VCaP (cell line): ENCODE results near the gene GALE.

ENCODE experiments used
- H3K27ac ChIP-seq: fragments of 450-650 bp; 2 replicates; pipeline ENCODE4 v1.5.1; 2017
- TF ChIP-seq, protein P1 (sequence below): fragments of 450-650 bp; conservative IDR thresholded peaks from 2 replicates; pipeline ENCODE4 v1.5.1; 2017; ENCODE audit warnings: mild to moderate bottlenecking, moderate library complexity

The GALE gene

DNA sequence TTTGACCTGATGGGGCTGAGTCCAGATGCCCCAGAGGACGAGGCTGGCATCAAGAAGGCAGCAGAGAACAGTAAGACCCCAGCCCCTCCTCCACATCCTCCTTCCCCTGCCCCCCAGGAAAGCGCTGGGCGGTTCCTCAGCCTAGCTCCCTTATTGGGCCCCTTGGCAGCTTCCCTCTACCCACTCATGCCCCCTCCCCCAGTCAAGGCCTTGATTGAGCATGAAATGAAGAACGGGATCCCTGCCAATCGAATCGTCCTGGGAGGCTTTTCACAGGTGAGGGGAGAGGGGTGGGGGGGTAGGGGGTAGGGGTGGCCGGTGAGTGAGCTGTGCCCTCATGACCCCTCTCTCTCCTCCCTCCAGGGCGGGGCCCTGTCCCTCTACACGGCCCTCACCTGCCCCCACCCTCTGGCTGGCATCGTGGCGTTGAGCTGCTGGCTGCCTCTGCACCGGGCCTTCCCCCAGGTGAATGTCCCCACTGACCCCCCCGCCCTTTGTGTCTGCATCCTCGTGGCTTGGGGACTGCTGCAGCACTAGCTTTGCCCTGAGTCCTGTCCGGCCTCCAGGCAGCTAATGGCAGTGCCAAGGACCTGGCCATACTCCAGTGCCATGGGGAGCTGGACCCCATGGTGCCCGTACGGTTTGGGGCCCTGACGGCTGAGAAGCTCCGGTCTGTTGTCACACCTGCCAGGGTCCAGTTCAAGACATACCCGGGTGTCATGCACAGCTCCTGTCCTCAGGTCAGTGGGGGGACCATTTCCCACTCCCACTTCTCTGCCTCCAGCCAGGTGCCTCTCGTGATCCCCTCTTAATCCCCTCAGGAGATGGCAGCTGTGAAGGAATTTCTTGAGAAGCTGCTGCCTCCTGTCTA is 6.5 kb downstream of the GALE start:
- no peak overlapping the region for H3K27ac ChIP-seq
- TF ChIP-seq, protein P1, sequence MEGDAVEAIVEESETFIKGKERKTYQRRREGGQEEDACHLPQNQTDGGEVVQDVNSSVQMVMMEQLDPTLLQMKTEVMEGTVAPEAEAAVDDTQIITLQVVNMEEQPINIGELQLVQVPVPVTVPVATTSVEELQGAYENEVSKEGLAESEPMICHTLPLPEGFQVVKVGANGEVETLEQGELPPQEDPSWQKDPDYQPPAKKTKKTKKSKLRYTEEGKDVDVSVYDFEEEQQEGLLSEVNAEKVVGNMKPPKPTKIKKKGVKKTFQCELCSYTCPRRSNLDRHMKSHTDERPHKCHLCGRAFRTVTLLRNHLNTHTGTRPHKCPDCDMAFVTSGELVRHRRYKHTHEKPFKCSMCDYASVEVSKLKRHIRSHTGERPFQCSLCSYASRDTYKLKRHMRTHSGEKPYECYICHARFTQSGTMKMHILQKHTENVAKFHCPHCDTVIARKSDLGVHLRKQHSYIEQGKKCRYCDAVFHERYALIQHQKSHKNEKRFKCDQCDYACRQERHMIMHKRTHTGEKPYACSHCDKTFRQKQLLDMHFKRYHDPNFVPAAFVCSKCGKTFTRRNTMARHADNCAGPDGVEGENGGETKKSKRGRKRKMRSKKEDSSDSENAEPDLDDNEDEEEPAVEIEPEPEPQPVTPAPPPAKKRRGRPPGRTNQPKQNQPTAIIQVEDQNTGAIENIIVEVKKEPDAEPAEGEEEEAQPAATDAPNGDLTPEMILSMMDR = no peak

DNA sequence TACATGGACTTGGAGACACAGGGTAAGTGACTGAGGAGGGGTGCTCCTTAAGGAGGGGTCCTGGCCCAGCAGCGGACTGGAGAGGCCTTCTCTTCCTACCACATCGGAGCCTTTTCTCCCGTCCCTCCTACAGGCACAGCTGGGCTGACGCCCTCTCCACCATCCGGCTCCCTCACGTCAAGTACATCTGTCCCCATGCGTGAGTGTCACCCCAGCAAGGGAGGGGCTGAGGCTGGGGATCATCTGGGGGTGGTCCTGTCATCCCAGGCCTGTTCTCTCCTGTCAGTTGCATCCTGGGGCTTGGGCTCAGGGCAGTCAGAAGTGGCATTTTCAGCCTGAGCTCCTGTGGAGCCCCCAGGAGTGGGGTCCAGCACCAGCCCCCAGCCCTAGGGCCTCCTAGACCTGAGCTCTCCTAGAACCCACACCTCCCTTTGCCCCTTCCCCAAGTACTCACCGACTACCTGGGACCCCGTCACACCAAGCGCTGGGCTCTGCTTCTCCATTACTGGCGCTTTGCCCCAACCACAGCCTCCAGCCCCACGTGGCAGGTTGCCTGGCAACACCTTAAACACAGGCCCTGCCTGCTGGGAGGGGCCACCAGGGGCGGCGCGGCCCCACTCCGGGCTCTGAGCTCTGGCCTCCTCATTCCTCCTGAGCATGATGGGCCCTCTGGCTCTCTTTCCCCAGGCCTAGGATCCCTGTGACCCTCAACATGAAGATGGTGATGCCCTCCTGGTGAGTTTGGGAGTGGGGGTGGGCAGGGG is 7.4 kb downstream of the GALE start:
- H3K27ac ChIP-seq = peak overlapping the region; percentile 78; the same call in 1 of the 2 replicates

DNA sequence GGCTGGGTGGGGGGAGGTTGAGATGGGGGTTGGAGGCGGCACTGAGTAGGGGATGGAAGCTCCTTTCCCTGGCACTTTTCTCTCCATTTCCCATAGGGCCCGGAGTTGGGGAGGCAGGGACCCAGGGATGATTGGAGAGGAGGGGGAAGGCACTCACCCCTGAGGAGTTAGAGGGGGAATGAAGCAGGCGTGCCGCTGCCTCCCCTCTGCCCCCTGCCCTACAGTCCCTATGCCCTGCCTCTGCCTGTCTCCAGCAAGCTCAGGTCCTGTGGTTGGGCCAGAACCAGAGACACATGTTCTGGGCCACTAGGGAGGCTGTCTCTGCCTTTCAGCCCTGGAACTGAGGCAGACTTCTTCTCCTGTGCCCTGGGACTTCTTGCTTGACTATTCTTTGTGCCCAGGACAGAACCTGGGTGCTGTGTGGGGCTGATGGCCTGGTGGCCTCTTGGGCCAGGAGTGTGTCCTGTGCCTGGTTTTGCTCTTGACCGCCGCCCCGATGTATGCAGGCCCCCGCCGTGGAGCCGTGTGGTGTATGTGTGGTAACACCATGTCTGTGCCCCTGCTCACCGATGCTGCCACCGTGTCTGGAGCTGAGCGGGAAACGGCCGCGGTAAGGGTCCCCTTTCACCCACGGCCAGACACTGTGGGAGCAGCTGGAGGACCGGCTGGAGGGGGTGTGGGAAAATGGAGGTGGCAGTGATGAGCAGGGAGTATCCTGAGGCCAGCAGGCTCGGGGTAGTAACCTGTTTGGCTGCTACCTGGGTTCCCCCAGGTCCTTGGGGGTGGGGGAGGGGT is 8.2 kb downstream of the GALE start:
- TF ChIP-seq, protein P1 = no peak
- H3K27ac ChIP-seq = peak overlapping the region; percentile 78

More for the DNA sequence above, 7.4 kb downstream of the GALE start:
- TF ChIP-seq, protein P1 = no peak

DNA sequence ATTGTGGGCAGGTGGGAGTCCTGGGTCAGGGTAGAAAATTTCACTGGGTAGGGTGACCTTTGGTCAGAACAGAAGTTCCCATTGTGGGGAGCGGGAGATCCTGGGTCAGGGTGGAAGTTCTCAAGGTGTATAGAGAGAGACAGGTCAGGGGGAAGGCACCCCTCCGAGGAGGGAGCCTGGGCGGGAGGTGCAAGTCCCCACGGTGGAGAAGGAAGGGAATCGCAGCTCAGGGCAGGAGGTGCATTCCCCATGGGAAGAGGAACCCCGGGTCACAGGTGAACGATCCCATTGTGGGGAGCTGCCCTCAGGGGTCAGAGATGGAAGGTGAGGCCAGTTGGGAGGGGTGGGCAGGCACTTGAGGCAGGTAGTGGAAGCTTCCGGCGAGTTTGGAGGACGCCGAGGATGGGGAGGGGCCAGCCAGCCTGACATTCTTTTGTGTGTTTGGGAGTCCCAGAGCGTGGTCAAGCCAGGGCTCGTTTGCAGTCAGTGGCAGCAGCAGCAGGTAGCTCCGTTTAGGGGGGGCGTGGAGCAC is 9.0 kb downstream of the GALE start:
- H3K27ac ChIP-seq = peak overlapping the region; percentile 78
- TF ChIP-seq, protein P1 = no peak

DNA sequence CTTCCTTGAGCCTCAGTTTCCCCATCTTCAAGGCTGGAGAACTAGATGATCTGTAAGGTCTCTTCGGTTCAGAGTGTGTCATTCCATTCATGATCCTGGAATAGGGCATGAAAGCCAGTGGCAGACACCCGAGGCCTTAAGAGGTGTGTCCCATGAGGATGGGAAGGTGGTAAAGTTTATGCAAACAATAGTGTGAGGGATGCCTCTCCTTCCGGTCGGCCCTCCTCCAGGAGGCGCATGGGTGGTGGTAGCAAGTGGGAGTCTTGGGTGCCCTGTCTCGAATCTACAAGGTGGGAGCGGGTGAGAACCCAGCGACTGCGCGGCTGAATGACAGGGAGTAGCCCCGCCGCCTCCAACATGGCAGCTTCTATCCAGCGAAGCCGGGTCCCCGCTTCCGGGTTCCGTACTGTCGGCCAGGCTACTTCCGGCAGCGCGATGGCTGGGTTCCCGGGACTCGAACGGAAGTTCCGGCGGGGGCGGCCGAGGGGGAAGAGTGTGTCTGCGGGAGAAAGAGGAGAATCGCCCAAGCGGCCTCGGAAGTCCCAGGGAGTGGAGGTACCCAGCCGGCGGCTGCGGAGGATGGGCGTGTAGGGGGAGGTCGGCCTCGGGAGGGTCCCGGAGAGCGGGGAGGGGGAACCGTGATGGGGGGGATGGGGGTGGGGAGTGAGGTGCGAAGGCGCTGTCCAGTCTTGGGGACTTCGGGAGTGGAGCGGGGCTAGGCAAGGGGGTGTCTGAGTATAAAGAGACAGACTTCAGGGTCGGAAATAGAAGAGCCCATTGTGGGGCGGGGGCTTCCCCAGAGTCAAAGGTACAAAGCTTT is 9.6 kb downstream of the GALE start, which contains the start of gene LYPLA2:
Gene LYPLA2, plus strand, starts transcription at position 450 of the 820 bp plus-strand sequence. CDS start 1,538 bp downstream, outside the sequence.
- TF ChIP-seq, protein P1 = no peak
- peak within 1 kb of the TSS; percentile 78 for H3K27ac ChIP-seq

DNA sequence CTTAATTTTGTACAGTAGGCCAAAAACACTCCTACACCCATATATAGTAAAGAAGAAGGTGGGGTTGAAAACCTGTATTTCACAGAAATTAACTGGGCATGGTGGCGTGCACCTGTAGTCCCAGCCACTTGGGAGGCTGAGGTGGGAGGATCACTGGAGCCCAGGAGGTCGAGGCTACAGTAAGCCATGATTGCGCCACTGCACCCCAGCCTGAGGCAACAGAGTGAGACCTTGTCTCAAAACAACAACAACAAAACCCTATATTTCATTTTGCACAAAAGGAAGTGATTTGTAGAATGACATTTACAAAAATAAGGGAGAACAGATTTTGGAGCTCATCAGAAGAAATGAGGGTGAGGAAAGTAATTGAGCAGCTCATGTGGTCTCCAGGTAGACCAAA is 11.9 kb downstream of the GALE start:
- TF ChIP-seq, protein P1 = no peak
- H3K27ac ChIP-seq = no peak overlapping the region
